ENCODE measurements around the gene CEP120. TPM values are rescaled to one million over a fixed set of nuclear protein-coding genes. Genes with fewer than 3 reads are reported as not detected.

Gene CEP120
- total RNA-seq, 1 donor from 2014 or later, result 14.4 TPM

GRCh38 chr5:123389794-123390193 lies 33.4 kb downstream of the CEP120 start:
- no peak overlapping the region for H3K4me3 ChIP-seq (ENCODE audit: low read depth, low read length)
- no peak for DNase-seq (ENCODE audit: low read depth)
- no peak for TF ChIP-seq CTCF (conservative IDR thresholded peaks at IDR 0.05; ENCODE audit: low read depth, low read length)

GRCh38 chr5:123387313-123387712 lies 35.9 kb downstream of the CEP120 start:
- no peak for TF ChIP-seq CTCF (conservative IDR thresholded peaks at IDR 0.05; ENCODE audit: low read depth, low read length)
- DNase-seq (ENCODE audit: low read depth), result no peak
- H3K4me3 ChIP-seq (ENCODE audit: low read depth, low read length), result no peak overlapping the region

- H3K4me3 ChIP-seq (ENCODE audit: low read depth, low read length), result no peak overlapping the region
- no peak for TF ChIP-seq CTCF (conservative IDR thresholded peaks at IDR 0.05; ENCODE audit: low read depth, low read length)
- DNase-seq (ENCODE audit: low read depth), result no peak
Measured at GRCh38 chr5:123382252-123382651, 41.0 kb downstream of the CEP120 start.

GRCh38 chr5:123371575-123372179 lies 51.5 kb downstream of the CEP120 start:
- TF ChIP-seq CTCF (conservative IDR thresholded peaks at IDR 0.05; ENCODE audit: low read depth, low read length), result peak; percentile 77
- no peak for DNase-seq (ENCODE audit: low read depth)

GRCh38 chr5:123369371-123369968 lies 53.7 kb downstream of the CEP120 start:
- no peak for DNase-seq (ENCODE audit: low read depth)
- H3K4me3 ChIP-seq (ENCODE audit: low read depth, low read length), result no peak overlapping the region
- no peak for TF ChIP-seq CTCF (conservative IDR thresholded peaks at IDR 0.05; ENCODE audit: low read depth, low read length)

More at GRCh38 chr5:123371575-123372179, 51.5 kb downstream of the CEP120 start:
- H3K4me3 ChIP-seq (ENCODE audit: low read depth, low read length), result no peak overlapping the region

GRCh38 chr5:123367739-123368138 lies 55.5 kb downstream of the CEP120 start:
- no peak for DNase-seq (ENCODE audit: low read depth)
- H3K4me3 ChIP-seq (ENCODE audit: low read depth, low read length), result no peak overlapping the region
- TF ChIP-seq CTCF (conservative IDR thresholded peaks at IDR 0.05; ENCODE audit: low read depth, low read length), result peak; percentile 40

GRCh38 chr5:123365156-123365555 lies 58.0 kb downstream of the CEP120 start:
- no peak for TF ChIP-seq CTCF (conservative IDR thresholded peaks at IDR 0.05; ENCODE audit: low read depth, low read length)
- no peak for DNase-seq (ENCODE audit: low read depth)
- no peak overlapping the region for H3K4me3 ChIP-seq (ENCODE audit: low read depth, low read length)
